Trophoblast cell (in vitro differentiated cells and primary cell): ENCODE results near the gene LRIT1.

ENCODE experiments used
- DNase-seq, 2 donors: peaks; one replicate each; pipeline ENCODE4 v3.0.0-alpha.2; 2016
- H2AFZ ChIP-seq: 2 replicates; pipeline ENCODE4 v1.6.1; 2013; ENCODE audit warnings: low read length, moderate library complexity, mild to moderate bottlenecking; ENCODE audit not compliant: insufficient read depth, poor library complexity
- H2AK5ac ChIP-seq: 2 replicates; pipeline ENCODE4 v1.6.1; 2013; ENCODE audit warnings: mild to moderate bottlenecking, low read length
- H2BK120ac ChIP-seq: 2 replicates; pipeline ENCODE4 v1.6.1; 2013; ENCODE audit warnings: low read length, mild to moderate bottlenecking, moderate library complexity; ENCODE audit not compliant: insufficient read depth, poor library complexity
- H2BK12ac ChIP-seq: 2 replicates; pipeline ENCODE4 v1.6.1; 2013; ENCODE audit warnings: mild to moderate bottlenecking, low read length, moderate library complexity
- H2BK5ac ChIP-seq: 2 replicates; pipeline ENCODE4 v1.6.1; 2013; ENCODE audit warnings: low read length, low read depth, moderate library complexity, mild to moderate bottlenecking; ENCODE audit not compliant: poor library complexity
- H3K14ac ChIP-seq: 2 replicates; pipeline ENCODE4 v1.6.1; 2013; ENCODE audit warnings: mild to moderate bottlenecking, low read length
- H3K18ac ChIP-seq: 2 replicates; pipeline ENCODE4 v1.6.1; 2013; ENCODE audit warnings: mild to moderate bottlenecking, low read length
- H3K23ac ChIP-seq: 2 replicates; pipeline ENCODE4 v1.6.1; 2013; ENCODE audit warnings: low read length
- H3K27ac ChIP-seq: 2 replicates; pipeline ENCODE4 v1.5.1; 2013; ENCODE audit warnings: low read depth, mild to moderate bottlenecking, inconsistent platforms, low read length, moderate library complexity
- H3K27me3 ChIP-seq: 2 replicates; pipeline ENCODE4 v1.6.1; 2013; ENCODE audit warnings: inconsistent platforms, mild to moderate bottlenecking, low read length, moderate library complexity; ENCODE audit not compliant: insufficient read depth
- H3K36me3 ChIP-seq, 2 experiments: 1 replicate in 1 of 2; 2 replicates in 1 of 2; pipeline ENCODE4 v1.6.1; 2013; ENCODE audit warnings: low read length in 2 of 2, mild to moderate bottlenecking in 2 of 2, moderate library complexity in 1 of 2; ENCODE audit not compliant: insufficient read depth in 2 of 2, control insufficient read depth in 1 of 2
- H3K4ac ChIP-seq: 2 replicates; pipeline ENCODE4 v1.6.1; 2013; ENCODE audit warnings: low read depth, mild to moderate bottlenecking, low read length, moderate library complexity
- H3K4me1 ChIP-seq, 2 experiments: 1 replicate in 1 of 2; 2 replicates in 1 of 2; pipeline ENCODE4 v1.6.1; 2013; ENCODE audit warnings: low read length in 2 of 2, mild to moderate bottlenecking in 2 of 2, moderate library complexity in 1 of 2; ENCODE audit not compliant: insufficient read depth in 2 of 2, control insufficient read depth in 1 of 2
- H3K4me2 ChIP-seq: 2 replicates; pipeline ENCODE4 v1.6.1; 2013; ENCODE audit warnings: inconsistent platforms, mild to moderate bottlenecking, low read length, moderate library complexity
- H3K4me3 ChIP-seq: 2 replicates; pipeline ENCODE4 v1.5.1; 2013; ENCODE audit warnings: mild to moderate bottlenecking, low read depth, low read length, inconsistent platforms
- H3K79me1 ChIP-seq: one replicate; pipeline ENCODE4 v1.6.1; 2013; ENCODE audit warnings: low read length
- H3K79me2 ChIP-seq: 2 replicates; pipeline ENCODE4 v1.6.1; 2013; ENCODE audit warnings: low read length, mild to moderate bottlenecking; ENCODE audit not compliant: control insufficient read depth, insufficient read depth, poor library complexity
- H3K9ac ChIP-seq: 2 replicates; pipeline ENCODE4 v1.6.1; 2013; ENCODE audit warnings: mild to moderate bottlenecking, low read length
- H3K9me3 ChIP-seq: 2 replicates; pipeline ENCODE4 v1.6.1; 2013; ENCODE audit warnings: low read depth, mild to moderate bottlenecking, control low read depth, inconsistent platforms, low read length; ENCODE audit not compliant: insufficient read depth
- H4K12ac ChIP-seq: 2 replicates; pipeline ENCODE4 v1.6.1; 2013; ENCODE audit warnings: low read depth, mild to moderate bottlenecking, low read length, moderate library complexity
- H4K8ac ChIP-seq: 2 replicates; pipeline ENCODE4 v1.6.1; 2013; ENCODE audit warnings: low read depth, mild to moderate bottlenecking, low read length, moderate library complexity
- H4K91ac ChIP-seq: one replicate; pipeline ENCODE4 v1.6.1; 2013; ENCODE audit warnings: low read depth, mild to moderate bottlenecking, low read length, moderate library complexity
- WGBS: extraction: QIAGEN DNeasy Blood & Tissue Kit; methylation state at CpG from one replicate; pipeline ENCODE4 v1.1.7; 2013; ENCODE audit warnings: missing lambda C conversion rate; ENCODE audit not compliant: insufficient read length, insufficient coverage; ENCODE audit errors: extremely low coverage; 5-methylcytosine and 5-hydroxymethylcytosine counted together

Gene LRIT1

DNA sequence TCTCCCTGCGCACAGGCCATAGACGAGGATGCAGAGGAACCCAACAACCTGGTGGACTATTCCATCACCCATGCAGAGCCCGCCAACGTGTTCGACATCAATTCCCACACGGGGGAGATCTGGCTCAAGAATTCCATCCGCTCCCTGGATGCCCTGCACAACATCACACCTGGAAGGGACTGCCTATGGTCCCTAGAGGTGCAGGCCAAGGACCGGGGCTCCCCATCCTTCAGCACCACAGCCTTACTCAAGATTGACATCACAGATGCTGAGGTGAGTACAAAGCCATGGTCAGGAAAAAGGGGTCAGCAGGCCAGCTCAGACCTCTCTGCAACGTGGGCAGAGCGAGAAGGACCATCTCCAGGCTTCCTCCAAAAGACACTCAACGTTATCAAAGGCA is 28.3 kb downstream of the LRIT1 start:
- Histone ChIP-seq H3K4me2 (no peak overlapping the region), H3K36me3 (no peaks in the 10 kb centered on the region), H4K91ac (no peak overlapping the region), H3K4me1 (no peaks in the 10 kb centered on the region), H2BK120ac (no peak overlapping the region), H4K8ac (no peak overlapping the region), H3K9ac (no peak overlapping the region), H2BK5ac (no peak overlapping the region), H3K79me1 (no peaks in the 10 kb centered on the region), H3K4me3 (no peak overlapping the region), H3K9me3 (peaks cover 2% of the 10 kb centered on the region), H3K79me2 (no peaks in the 10 kb centered on the region), H2AK5ac (no peak overlapping the region), H3K27me3 (no peaks in the 10 kb centered on the region), H3K27ac (no peak overlapping the region), H2AFZ (no peak overlapping the region), H4K12ac (no peak overlapping the region), H3K23ac (peak overlapping the region; percentile 17), H3K14ac (no peak overlapping the region), H3K18ac (no peak overlapping the region), H3K4ac (no peak overlapping the region), H2BK12ac (no peak overlapping the region)
- no peak for DNase-seq
- no CpG with 5 or more reads among the region's 11 CpGs for WGBS

DNA sequence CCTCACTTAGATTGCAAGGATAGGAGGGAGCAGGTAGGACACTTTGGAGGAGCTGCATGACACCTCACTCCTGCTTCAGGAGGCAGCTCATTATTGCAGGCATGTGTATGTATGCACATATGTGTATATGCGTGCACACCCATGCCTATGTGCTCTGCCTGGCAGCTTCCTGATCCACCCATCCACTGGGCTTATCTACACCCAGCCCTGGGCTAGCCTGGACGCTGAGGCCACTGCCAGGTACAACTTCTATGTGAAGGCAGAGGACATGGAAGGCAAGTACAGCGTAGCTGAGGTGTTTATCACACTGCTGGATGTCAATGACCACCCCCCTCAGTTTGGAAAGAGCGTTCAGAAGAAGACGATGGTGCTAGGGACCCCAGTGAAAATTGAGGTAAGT is 29.3 kb downstream of the LRIT1 start:
- no CpG with 5 or more reads among the region's 5 CpGs for WGBS
- peaks cover 2% of the 10 kb centered on the region for H3K9me3 ChIP-seq
- H4K12ac ChIP-seq = no peak overlapping the region
- H3K4ac ChIP-seq = no peak overlapping the region
- no peak overlapping the region for H3K23ac ChIP-seq
- no peak overlapping the region for H3K27ac ChIP-seq
- no peak overlapping the region for H2AK5ac ChIP-seq
- no peak overlapping the region for H3K9ac ChIP-seq
- H3K36me3 ChIP-seq = no peaks in the 10 kb centered on the region
- H3K79me1 ChIP-seq = no peaks in the 10 kb centered on the region
- H3K27me3 ChIP-seq = no peaks in the 10 kb centered on the region
- H3K14ac ChIP-seq = no peak overlapping the region
- no peak overlapping the region for H2BK12ac ChIP-seq
- no peak overlapping the region for H4K91ac ChIP-seq
- no peak for DNase-seq
- no peak overlapping the region for H2AFZ ChIP-seq
- H4K8ac ChIP-seq = no peak overlapping the region
- H3K4me2 ChIP-seq = no peak overlapping the region
- H3K18ac ChIP-seq = no peak overlapping the region
- H3K79me2 ChIP-seq = no peaks in the 10 kb centered on the region
- no peak overlapping the region for H2BK120ac ChIP-seq
- H3K4me1 ChIP-seq = no peaks in the 10 kb centered on the region
- no peak overlapping the region for H3K4me3 ChIP-seq
- no peak overlapping the region for H2BK5ac ChIP-seq

GRCh38 chr10:84211566-84211965 is 29.8 kb downstream of the LRIT1 start:
- H3K4me2 ChIP-seq = no peak overlapping the region
- H3K9ac ChIP-seq = no peak overlapping the region

GRCh38 chr10:84208023-84208422 is 33.3 kb downstream of the LRIT1 start:
- Histone ChIP-seq H4K91ac (no peak overlapping the region), H3K79me1 (no peaks in the 10 kb centered on the region), H3K18ac (no peak overlapping the region), H3K4me3 (no peak overlapping the region), H2AFZ (no peak overlapping the region), H2AK5ac (no peak overlapping the region), H3K23ac (no peak overlapping the region), H3K4me1 (no peaks in the 10 kb centered on the region), H4K12ac (no peak overlapping the region), H3K9me3 (peaks cover 2% of the 10 kb centered on the region), H3K27me3 (no peaks in the 10 kb centered on the region), H3K14ac (no peak overlapping the region), H4K8ac (no peak overlapping the region), H2BK12ac (no peak overlapping the region), H2BK5ac (no peak overlapping the region), H3K79me2 (no peaks in the 10 kb centered on the region), H3K4me2 (no peak overlapping the region), H2BK120ac (no peak overlapping the region), H3K4ac (no peak overlapping the region), H3K27ac (no peak overlapping the region), H3K9ac (no peak overlapping the region), H3K36me3 (no peaks in the 10 kb centered on the region)
- whole genome bisulfite sequencing = no CpG with 5 or more reads among the region's 10 CpGs
- no peak for DNase-seq

More at GRCh38 chr10:84211566-84211965, 29.8 kb downstream of the LRIT1 start:
- no peak overlapping the region for H2BK12ac ChIP-seq
- H3K23ac ChIP-seq = no peak overlapping the region
- H3K14ac ChIP-seq = no peak overlapping the region
- H3K36me3 ChIP-seq = no peaks in the 10 kb centered on the region
- H3K79me2 ChIP-seq = no peaks in the 10 kb centered on the region
- H3K18ac ChIP-seq = no peak overlapping the region
- H3K9me3 ChIP-seq = peaks cover 2% of the 10 kb centered on the region
- no peak overlapping the region for H4K91ac ChIP-seq
- no peak overlapping the region for H4K8ac ChIP-seq
- H3K4me1 ChIP-seq = no peaks in the 10 kb centered on the region
- no peaks in the 10 kb centered on the region for H3K27me3 ChIP-seq
- H3K4me3 ChIP-seq = no peak overlapping the region
- no peak overlapping the region for H2AFZ ChIP-seq
- no peaks in the 10 kb centered on the region for H3K79me1 ChIP-seq
- no peak overlapping the region for H3K27ac ChIP-seq
- H3K4ac ChIP-seq = no peak overlapping the region
- no peak overlapping the region for H2AK5ac ChIP-seq
- H2BK120ac ChIP-seq = no peak overlapping the region
- no peak overlapping the region for H2BK5ac ChIP-seq
- no peak for DNase-seq
- H4K12ac ChIP-seq = no peak overlapping the region
- WGBS = no CpG with 5 or more reads among the region's 2 CpGs
